ENCODE results near the gene SORCS2.

- TF ChIP-seq CTCF (optimal IDR thresholded peaks at IDR 0.05 in 1 of 3, IDR thresholded peaks at IDR 0.05 in 1 of 3, conservative IDR thresholded peaks at IDR 0.05 in 1 of 3; ENCODE audit: extremely low read depth in 1 of 3, insufficient read depth in 2 of 3, low read length in 3 of 3) (no peak), EZH2 (IDR thresholded peaks at IDR 0.05; ENCODE audit: low read length) (no peak)
Measured at GRCh38 chr4:7645158-7645557, 452.8 kb downstream of the SORCS2 start.

Data from keratinocyte (primary cell).